Natural killer cell (primary cell): Measurements from ENCODE around the gene LRRN3. TPM values are rescaled to one million over a fixed set of nuclear protein-coding genes. Genes with fewer than 3 reads are reported as not detected.

Experiments used
- ATAC-seq, 3 donors: fragments of 150-1000 bp in 2 of 3; fragments of 200-7000 bp in 1 of 3; cut with Tn5 transposase; 1 replicate in 1 of 3; 2 replicates in 2 of 3; pipeline ENCODE4 v1.10.0; 2021; ENCODE audit warnings: mild to moderate bottlenecking in 2 of 3, moderate library complexity in 2 of 3
- DNase-seq, 2 donors: peaks; one replicate each; pipeline versions ENCODE4 v3.0.0 to v3.0.0-alpha.2; 2013 to 2021; ENCODE audit warnings: mixed read lengths in 1 of 2
- H3K27ac ChIP-seq: one replicate; pipeline ENCODE4 v1.5.1; 2013; ENCODE audit warnings: mild to moderate bottlenecking, low read length
- H3K27me3 ChIP-seq: one replicate; pipeline ENCODE4 v1.6.1; 2013; ENCODE audit warnings: low read length; ENCODE audit not compliant: control insufficient read depth, insufficient read depth
- H3K36me3 ChIP-seq: one replicate; pipeline ENCODE4 v1.6.1; 2013; ENCODE audit warnings: low read length; ENCODE audit not compliant: control insufficient read depth, insufficient read depth
- H3K4me1 ChIP-seq: one replicate; pipeline ENCODE4 v1.6.1; 2013; ENCODE audit warnings: low read length; ENCODE audit not compliant: control insufficient read depth, insufficient read depth
- H3K4me3 ChIP-seq: one replicate; pipeline ENCODE4 v1.5.1; 2013; ENCODE audit warnings: low read length
- H3K9me3 ChIP-seq: one replicate; pipeline ENCODE4 v1.6.1; 2013; ENCODE audit warnings: low read length; ENCODE audit not compliant: control insufficient read depth, insufficient read depth
- H3K27ac Mint-ChIP-seq, 2 donors: one replicate each; pipeline ENCODE4 v1.8.0; 2022; ENCODE audit warnings: mild to moderate bottlenecking in 2 of 2, mixed read lengths in 2 of 2, moderate library complexity in 1 of 2
- H3K27me3 Mint-ChIP-seq, 2 donors: one replicate each; pipeline ENCODE4 v1.8.0; 2022; ENCODE audit warnings: low read depth in 2 of 2, mixed read lengths in 2 of 2
- H3K36me3 Mint-ChIP-seq: one replicate; pipeline ENCODE4 v1.8.0; 2022; ENCODE audit warnings: mixed read lengths
- H3K4me1 Mint-ChIP-seq, 2 donors: one replicate each; pipeline ENCODE4 v1.8.0; 2022; ENCODE audit warnings: mixed read lengths in 2 of 2
- H3K4me3 Mint-ChIP-seq: one replicate; pipeline ENCODE4 v1.8.0; 2022; ENCODE audit warnings: mild to moderate bottlenecking, moderate library complexity, mixed read lengths
- H3K9me3 Mint-ChIP-seq, 2 donors: one replicate each; pipeline ENCODE4 v1.8.0; 2022; ENCODE audit warnings: mixed read lengths in 2 of 2
- WGBS: methylation state at CpG from one replicate; pipeline ENCODE4 v1.1.7; 2013; ENCODE audit warnings: missing lambda C conversion rate; ENCODE audit not compliant: insufficient coverage; 5-methylcytosine and 5-hydroxymethylcytosine counted together
- intact Hi-C: fragments of 100-400 bp; cut with micrococcal nuclease; formaldehyde crosslinking; loops from one replicate; pipeline ENCODE4 v1.14.2; 2022
- total RNA-seq, 4 donors: library from RNA; stranded (reverse); fragments of 120-200 nt in 1 of 4; gene quantifications; one replicate each; pipeline versions ENCODE4 v1.2.3 to v1.2.4, GENCODE V29; 2013 to 2022
- TF ChIP-seq, protein P1 (sequence below): fragments of 200-600 bp; IDR thresholded peaks from one replicate; pipeline ENCODE4 v1.8.0; 2022; ENCODE audit warnings: antibody characterized with exemption

The LRRN3 gene
- total RNA-seq, 3 donors from 2014 or later (not counting 1 experiment from before 2014, with no cell fraction given), result 0.27 to 0.90 TPM; not detected in 1

GRCh38 chr7:111173528-111173927 lies 82.6 kb downstream of the LRRN3 start:
- intact Hi-C loops, result no loop called here
- 69% methylated on average over 1 of the region's 2 CpGs for whole genome bisulfite sequencing
- no peaks in the 10 kb centered on the region for H3K27me3 Mint-ChIP-seq

GRCh38 chr7:111173990-111174389 lies 83.1 kb downstream of the LRRN3 start:
- Mint-ChIP-seq H3K4me1 (no peaks in the 10 kb centered on the region), H3K27ac (no peak overlapping the region), H3K9me3 (peaks cover 6 to 11% of the 10 kb centered on the region in 2 donors), H3K4me3 (no peak overlapping the region), H3K36me3 (no peaks in the 10 kb centered on the region), H3K27me3 (no peaks in the 10 kb centered on the region)
- H3K27me3 ChIP-seq, result no peaks in the 10 kb centered on the region
- no peak overlapping the region for H3K4me3 ChIP-seq
- ATAC-seq (no peak), DNase-seq (no peak)
- H3K27ac ChIP-seq, result no peak overlapping the region
- intact Hi-C loops, result no loop called here
- TF ChIP-seq, protein P1, sequence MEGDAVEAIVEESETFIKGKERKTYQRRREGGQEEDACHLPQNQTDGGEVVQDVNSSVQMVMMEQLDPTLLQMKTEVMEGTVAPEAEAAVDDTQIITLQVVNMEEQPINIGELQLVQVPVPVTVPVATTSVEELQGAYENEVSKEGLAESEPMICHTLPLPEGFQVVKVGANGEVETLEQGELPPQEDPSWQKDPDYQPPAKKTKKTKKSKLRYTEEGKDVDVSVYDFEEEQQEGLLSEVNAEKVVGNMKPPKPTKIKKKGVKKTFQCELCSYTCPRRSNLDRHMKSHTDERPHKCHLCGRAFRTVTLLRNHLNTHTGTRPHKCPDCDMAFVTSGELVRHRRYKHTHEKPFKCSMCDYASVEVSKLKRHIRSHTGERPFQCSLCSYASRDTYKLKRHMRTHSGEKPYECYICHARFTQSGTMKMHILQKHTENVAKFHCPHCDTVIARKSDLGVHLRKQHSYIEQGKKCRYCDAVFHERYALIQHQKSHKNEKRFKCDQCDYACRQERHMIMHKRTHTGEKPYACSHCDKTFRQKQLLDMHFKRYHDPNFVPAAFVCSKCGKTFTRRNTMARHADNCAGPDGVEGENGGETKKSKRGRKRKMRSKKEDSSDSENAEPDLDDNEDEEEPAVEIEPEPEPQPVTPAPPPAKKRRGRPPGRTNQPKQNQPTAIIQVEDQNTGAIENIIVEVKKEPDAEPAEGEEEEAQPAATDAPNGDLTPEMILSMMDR, result no peak
- H3K4me1 ChIP-seq, result no peaks in the 10 kb centered on the region
- no peaks in the 10 kb centered on the region for H3K9me3 ChIP-seq
- H3K36me3 ChIP-seq, result no peaks in the 10 kb centered on the region
- WGBS, result 73% methylated on average over 2 of the region's 2 CpGs

More at GRCh38 chr7:111173528-111173927, 82.6 kb downstream of the LRRN3 start:
- Histone ChIP-seq H3K9me3 (no peaks in the 10 kb centered on the region), H3K27me3 (no peaks in the 10 kb centered on the region), H3K36me3 (no peaks in the 10 kb centered on the region), H3K4me1 (no peaks in the 10 kb centered on the region), H3K4me3 (no peak overlapping the region), H3K27ac (no peak overlapping the region)
- Mint-ChIP-seq H3K4me3 (no peak overlapping the region), H3K27ac (no peak overlapping the region), H3K36me3 (no peaks in the 10 kb centered on the region), H3K4me1 (no peaks in the 10 kb centered on the region), H3K9me3 (peaks cover 3 to 8% of the 10 kb centered on the region in 2 donors)
- TF ChIP-seq, protein P1, result no peak
- ATAC-seq (no peak), DNase-seq (no peak)

DNA sequence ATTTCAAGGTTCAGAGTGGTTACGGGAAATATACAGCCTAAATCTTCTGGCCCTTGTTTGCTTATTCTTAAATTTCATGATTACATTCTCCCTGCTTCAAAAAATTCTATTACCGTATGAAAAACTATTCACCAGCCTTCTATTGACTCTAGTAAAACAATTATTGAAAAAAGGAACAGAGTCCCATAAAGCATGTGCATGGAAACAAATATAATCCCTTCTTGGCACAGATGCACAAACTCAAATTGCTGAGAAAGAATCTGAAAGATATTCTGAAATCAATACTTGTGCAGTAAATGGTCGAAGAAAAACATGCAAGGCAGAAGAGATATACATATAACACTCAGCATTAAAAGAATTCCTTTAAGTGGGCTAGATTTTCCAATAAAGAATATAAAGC lies 83.6 kb downstream of the LRRN3 start:
- Histone ChIP-seq H3K4me1 (no peaks in the 10 kb centered on the region), H3K9me3 (no peaks in the 10 kb centered on the region), H3K36me3 (no peaks in the 10 kb centered on the region), H3K27me3 (no peaks in the 10 kb centered on the region), H3K27ac (no peak overlapping the region), H3K4me3 (no peak overlapping the region)
- Mint-ChIP-seq H3K27me3 (no peaks in the 10 kb centered on the region), H3K27ac (no peak overlapping the region), H3K9me3 (peaks cover 6 to 7% of the 10 kb centered on the region in 2 donors), H3K4me1 (no peaks in the 10 kb centered on the region), H3K36me3 (no peaks in the 10 kb centered on the region), H3K4me3 (no peak overlapping the region)
- no peak for DNase-seq
- ATAC-seq, result no peak
- TF ChIP-seq, protein P1, result no peak
- intact Hi-C loops, result no loop called here
- WGBS, result 100% methylated on average over 2 of the region's 3 CpGs
